ENCODE measurements around the gene PARP8. TPM values are rescaled to one million over a fixed set of nuclear protein-coding genes. Genes with fewer than 3 reads are reported as not detected.

PARP8 gene
- total RNA-seq: 9.1 and 13.1 TPM in 2 replicates

GRCh38 chr5:50666261-50667022 lies at the start of gene PARP8:
TSS of gene PARP8 (plus strand) at chr5:50666637. CDS start at chr5:50667096, 459 bp downstream.

Other genes starting within 250 kb of the PARP8 start
- gene EMB, start 225.3 kb upstream of the PARP8 start, total RNA-seq: 2.2 and 17.0 TPM in 2 replicates